IMR-90 (cell line): ENCODE measurements around the gene ST6GALNAC5. TPM values are rescaled to one million over a fixed set of nuclear protein-coding genes. Genes with fewer than 3 reads are reported as not detected.

ENCODE experiments used
- ATAC-seq: fragments of 200-7000 bp; cut with Tn5 transposase; 2 replicates; pipeline ENCODE4 v1.9.1; 2020; ENCODE audit warnings: low read depth, mild to moderate bottlenecking, moderate library complexity
- BruUV-seq: library from RNA; stranded (reverse); fragments of 400-500 nt; replicated peaks from 2 replicates; lab custom pipeline; 2021; lab: Mats Ljungman, UMichigan
- CTCF ChIA-PET: fragments of 300-600 bp; formaldehyde crosslinking; extraction: SDS; loops from one replicate; lab custom pipeline; 2021; ENCODE audit warnings: antibody characterized with exemption; lab: Yijun Ruan, JAX
- POLR2A ChIA-PET: fragments of 300-600 bp; sonication (Branson Sonifier 250); formaldehyde crosslinking; loops from one replicate; lab custom pipeline; 2022; ENCODE audit warnings: antibody characterized with exemption; ENCODE audit not compliant: unreplicated experiment; lab: Charles Lee
- DNase-seq: peaks from one replicate; pipeline ENCODE4 v3.0.0; 2013
- H2AFZ ChIP-seq: replicated peaks from 2 replicates; pipeline ENCODE3; 2013; ENCODE audit warnings: low read length, mild to moderate bottlenecking; ENCODE audit not compliant: poor library complexity
- H2AK5ac ChIP-seq: 2 replicates; pipeline ENCODE4 v1.6.1; 2013; ENCODE audit warnings: low read depth, low read length, inconsistent platforms
- H2AK9ac ChIP-seq: replicated peaks from 2 replicates; pipeline ENCODE3; 2013; ENCODE audit warnings: mild to moderate bottlenecking, low read depth, low read length, moderate library complexity; ENCODE audit not compliant: poor library complexity
- H2BK120ac ChIP-seq: 2 replicates; pipeline ENCODE4 v1.6.1; 2013; ENCODE audit warnings: low read depth, low read length, inconsistent platforms
- H2BK15ac ChIP-seq: 3 replicates; pipeline ENCODE4 v1.6.1; 2013; ENCODE audit warnings: low read depth, low read length, inconsistent platforms
- H2BK20ac ChIP-seq: 2 replicates; pipeline ENCODE4 v1.6.1; 2013; ENCODE audit warnings: low read depth, mild to moderate bottlenecking, inconsistent platforms, low read length, moderate library complexity
- H2BK5ac ChIP-seq: 2 replicates; pipeline ENCODE4 v1.6.1; 2013; ENCODE audit warnings: mild to moderate bottlenecking, low read depth, low read length, inconsistent platforms; ENCODE audit not compliant: poor library complexity, severe bottlenecking
- H3K14ac ChIP-seq: replicated peaks from 2 replicates; pipeline ENCODE4 v1.6.1; 2013; ENCODE audit warnings: low read depth, low read length, inconsistent platforms
- H3K18ac ChIP-seq: 2 replicates; pipeline ENCODE4 v1.6.1; 2013; ENCODE audit warnings: low read depth, low read length, control low read depth
- H3K23ac ChIP-seq: 2 replicates; pipeline ENCODE4 v1.6.1; 2013; ENCODE audit warnings: low read depth, low read length, inconsistent platforms
- H3K27ac ChIP-seq: 2 replicates; pipeline ENCODE4 v1.5.1; 2013; ENCODE audit warnings: mild to moderate bottlenecking, control low read depth, low read length; ENCODE audit not compliant: insufficient read depth
- H3K27me3 ChIP-seq: 2 replicates; pipeline ENCODE4 v1.6.1; 2013; ENCODE audit warnings: low read length; ENCODE audit not compliant: control insufficient read depth, insufficient read depth
- H3K36me3 ChIP-seq: 2 replicates; pipeline ENCODE4 v1.6.1; 2013; ENCODE audit warnings: low read length, mixed read lengths; ENCODE audit not compliant: control insufficient read depth, insufficient read depth
- H3K4ac ChIP-seq: 2 replicates; pipeline ENCODE4 v1.6.1; 2013; ENCODE audit warnings: low read depth, low read length, inconsistent platforms
- H3K4me1 ChIP-seq: 2 replicates; pipeline ENCODE4 v1.6.1; 2013; ENCODE audit warnings: low read length, mixed read lengths; ENCODE audit not compliant: control insufficient read depth, insufficient read depth
- H3K4me2 ChIP-seq: 2 replicates; pipeline ENCODE4 v1.6.1; 2013; ENCODE audit warnings: low read depth, mild to moderate bottlenecking, control low read depth, low read length, moderate library complexity
- H3K4me3 ChIP-seq: 2 replicates; pipeline ENCODE4 v1.5.1; 2013; ENCODE audit warnings: low read depth, mild to moderate bottlenecking, control low read depth, low read length, moderate library complexity; ENCODE audit not compliant: insufficient read depth
- H3K56ac ChIP-seq: 2 replicates; pipeline ENCODE4 v1.6.1; 2013; ENCODE audit warnings: low read length, inconsistent platforms; ENCODE audit not compliant: insufficient read depth; ENCODE audit errors: extremely low read depth
- H3K79me1 ChIP-seq, 2 experiments: 2 replicates each; pipeline ENCODE4 v1.6.1; 2013; ENCODE audit warnings: low read length in 2 of 2, inconsistent platforms in 1 of 2, low read depth in 1 of 2
- H3K9ac ChIP-seq: 2 replicates; pipeline ENCODE4 v1.6.1; 2013; ENCODE audit warnings: low read depth, low read length, control low read depth
- H3K9me1 ChIP-seq: 2 replicates; pipeline ENCODE4 v1.6.1; 2013; ENCODE audit warnings: low read length, inconsistent platforms; ENCODE audit not compliant: insufficient read depth
- H3K9me3 ChIP-seq: 2 replicates; pipeline ENCODE4 v1.6.1; 2013; ENCODE audit warnings: low read length; ENCODE audit not compliant: control insufficient read depth, insufficient read depth
- H4K20me1 ChIP-seq: 2 replicates; pipeline ENCODE4 v1.6.1; 2013; ENCODE audit warnings: low read length, inconsistent platforms; ENCODE audit not compliant: insufficient read depth
- H4K5ac ChIP-seq: 2 replicates; pipeline ENCODE4 v1.6.1; 2013; ENCODE audit warnings: mild to moderate bottlenecking, low read depth, low read length, control low read depth
- H4K8ac ChIP-seq, 2 experiments: 2 replicates each; pipeline ENCODE4 v1.6.1; 2013; ENCODE audit warnings: low read depth in 2 of 2, low read length in 2 of 2, control low read depth in 1 of 2, inconsistent platforms in 1 of 2
- H4K91ac ChIP-seq: 2 replicates; pipeline ENCODE4 v1.6.1; 2013; ENCODE audit warnings: low read depth, low read length, inconsistent platforms; ENCODE audit not compliant: insufficient read depth
- BHLHE40 ChIP-seq: fragments of 150-350 bp; IDR thresholded peaks from 2 replicates; pipeline ENCODE4 v1.6.1; 2016; ENCODE audit warnings: mild to moderate bottlenecking, low read depth, low read length
- CEBPB ChIP-seq: IDR thresholded peaks from 2 replicates; pipeline ENCODE4 v1.6.1; 2012; ENCODE audit warnings: low read depth, low read length, improper control_type of control experiment
- CHD1 ChIP-seq: IDR thresholded peaks from 2 replicates; pipeline ENCODE4 v1.6.1; 2012; ENCODE audit warnings: low read depth, low read length, improper control_type of control experiment
- CTCF ChIP-seq: conservative IDR thresholded peaks from 2 replicates; pipeline ENCODE4 v1.5.1; 2012; ENCODE audit warnings: mild to moderate bottlenecking, low read depth, low read length, improper control_type of control experiment
- ELK1 ChIP-seq: fragments of 150-350 bp; IDR thresholded peaks from 2 replicates; pipeline ENCODE4 v1.6.1; 2016; ENCODE audit warnings: low read depth, mild to moderate bottlenecking, low read length, moderate library complexity, borderline replicate concordance
- FOS ChIP-seq: fragments of 150-350 bp; IDR thresholded peaks from 2 replicates; pipeline ENCODE4 v1.6.1; 2016; ENCODE audit warnings: low read depth, low read length
- MAFK ChIP-seq: IDR thresholded peaks from 2 replicates; pipeline ENCODE4 v1.6.1; 2012; ENCODE audit warnings: low read depth, low read length, improper control_type of control experiment
- MAZ ChIP-seq: IDR thresholded peaks from 2 replicates; pipeline ENCODE4 v1.6.1; 2012; ENCODE audit warnings: low read depth, mild to moderate bottlenecking, low read length, improper control_type of control experiment, moderate library complexity, borderline replicate concordance
- MXI1 ChIP-seq: IDR thresholded peaks from 2 replicates; pipeline ENCODE4 v1.6.1; 2012; ENCODE audit warnings: low read depth, mild to moderate bottlenecking, low read length, moderate library complexity, borderline replicate concordance
- NFE2L2 ChIP-seq: fragments of 150-350 bp; IDR thresholded peaks from 2 replicates; pipeline ENCODE4 v1.6.1; 2016; ENCODE audit warnings: low read depth, mild to moderate bottlenecking, low read length
- POLR2A ChIP-seq: IDR thresholded peaks from 2 replicates; pipeline ENCODE4 v1.6.1; 2012; ENCODE audit warnings: mild to moderate bottlenecking, low read depth, low read length
- RAD21 ChIP-seq: IDR thresholded peaks from 2 replicates; pipeline ENCODE4 v1.6.1; 2012; ENCODE audit warnings: low read length, improper control_type of control experiment
- RCOR1 ChIP-seq: IDR thresholded peaks from 2 replicates; pipeline ENCODE4 v1.6.1; 2012; ENCODE audit warnings: mild to moderate bottlenecking, low read length, improper control_type of control experiment; ENCODE audit not compliant: insufficient replicate concordance
- RFX5 ChIP-seq: IDR thresholded peaks from 2 replicates; pipeline ENCODE4 v1.8.0; 2012; ENCODE audit warnings: low read depth, mild to moderate bottlenecking, low read length, moderate library complexity
- SMC3 ChIP-seq: fragments of 150-350 bp; IDR thresholded peaks from 2 replicates; pipeline ENCODE4 v1.6.1; 2016; ENCODE audit warnings: low read depth, mild to moderate bottlenecking, antibody characterized with exemption, low read length, moderate library complexity
- USF2 ChIP-seq: fragments of 150-350 bp; IDR thresholded peaks from 2 replicates; pipeline ENCODE4 v1.6.1; 2017; ENCODE audit warnings: mild to moderate bottlenecking, antibody characterized with exemption, low read length, low read depth
- WGBS, 2 experiments: methylation state at CpG; one replicate each; pipeline versions ENCODE4 v1.1.5 to v1.1.7; 2013; ENCODE audit warnings: missing lambda C conversion rate in 2 of 2; ENCODE audit not compliant: insufficient read length in 1 of 2; ENCODE audit errors: extremely low coverage in 2 of 2; 5-methylcytosine and 5-hydroxymethylcytosine counted together
- dilution Hi-C: fragments of 300-500 bp; cut with HindIII; formaldehyde crosslinking; loops from one replicate; pipeline ENCODE4 v1.14.3; 2018; ENCODE audit warnings: low sequenced_read_pairs; ENCODE audit not compliant: unreplicated experiment
- in situ Hi-C: fragments of 300-500 bp; cut with MboI; formaldehyde crosslinking; loops from 3 replicates; pipeline ENCODE4 v1.14.3; 2019; ENCODE audit warnings: low sequenced_read_pairs, inconsistent platforms, mixed read lengths
- intact Hi-C: fragments of 100-400 bp; cut with micrococcal nuclease; formaldehyde crosslinking; loops from 2 replicates; pipeline ENCODE4 v1.10.0; 2022
- polyA plus RNA-seq, 3 experiments: library from polyadenylated mRNA; depleted of rRNA; stranded (reverse); fragments of >200 nt; gene quantifications; 2 replicates each; pipeline ENCODE4 v1.2.3, GENCODE V29; 2012; ENCODE audit warnings: low replicate concordance in 1 of 3
- total RNA-seq: library from RNA; depleted of rRNA; stranded (reverse); fragments of >200 nt; gene quantifications from 2 replicates; pipeline ENCODE4 v1.2.3, GENCODE V29; 2012

The ST6GALNAC5 gene
- total and polyA plus RNA-seq, 2 of the 4 experiments (the other 2 are of a cell fraction): 3.4 to 4.0 TPM

- POLR2A ChIA-PET: no interaction called here
- Histone ChIP-seq H3K9me3 (no peaks in the 10 kb centered on the region), H3K27ac (no peak overlapping the region), H4K5ac (no peak overlapping the region), H3K36me3 (no peaks in the 10 kb centered on the region), H2BK20ac (no peak overlapping the region), H3K56ac (no peak overlapping the region), H2AFZ (no peak overlapping the region), H4K8ac (no peak overlapping the region), H3K79me1 (no peaks in the 10 kb centered on the region), H3K9me1 (no peaks in the 10 kb centered on the region; the same call in 1 of the 2 replicates), H3K9ac (no peak overlapping the region), H3K23ac (no peak overlapping the region), H3K18ac (no peak overlapping the region), H4K91ac (no peak overlapping the region), H4K20me1 (no peaks in the 10 kb centered on the region), H3K4me1 (no peaks in the 10 kb centered on the region), H2BK120ac (no peak overlapping the region), H2BK5ac (no peak overlapping the region), H2BK15ac (no peak overlapping the region), H3K4me3 (no peak overlapping the region), H3K4me2 (no peak overlapping the region), H3K14ac (no peak overlapping the region), H3K4ac (no peak overlapping the region), H2AK5ac (no peak overlapping the region), H3K27me3 (no peaks in the 10 kb centered on the region; the same call in 1 of the 2 replicates), H2AK9ac (no peak overlapping the region)
- WGBS, 2 experiments: 42% methylated on average over 2 of the region's 2 CpGs; no CpG with 5 or more reads in 1 of the 2 experiments
- dilution Hi-C loops (no loop called here), in situ Hi-C loops (no loop called here), intact Hi-C loops (no loop called here)
- TF ChIP-seq SMC3: no peak
- no peak for TF ChIP-seq CHD1
- TF ChIP-seq MAFK: no peak
- TF ChIP-seq NFE2L2: no peak
- no peak for TF ChIP-seq USF2
- TF ChIP-seq FOS: no peak
- no peak for TF ChIP-seq BHLHE40
- TF ChIP-seq ELK1: no peak
- no peak for TF ChIP-seq RAD21
- no peak for TF ChIP-seq RCOR1
- no peak for TF ChIP-seq CEBPB
- no peak for TF ChIP-seq CTCF
- TF ChIP-seq MXI1: no peak
- no peak for TF ChIP-seq POLR2A
- no peak for TF ChIP-seq RFX5
- no peak for TF ChIP-seq MAZ
- DNase-seq (no peak), ATAC-seq (no peak)
- BruUV-seq: no TSS peak
- CTCF ChIA-PET: no interaction called here
Measured at GRCh38 chr1:77064246-77064645, 197.0 kb downstream of the ST6GALNAC5 start.
